LNCAP (cell line): Measurements from ENCODE around the gene PDZD11.

Source experiments
- CTCF ChIP-seq: fragments of 450-650 bp; IDR thresholded peaks from 2 replicates; pipeline ENCODE4 v1.5.1; 2017; ENCODE audit warnings: mild to moderate bottlenecking

PDZD11 gene

GRCh38 chrX:70289793-70290770 lies at the start of gene PDZD11, which contains the start of gene KIF4A:
TSS of gene PDZD11 (minus strand) at chrX:70289927. CDS start at chrX:70289341, 586 bp downstream.
TSS of gene KIF4A (plus strand) at chrX:70290104. CDS start at chrX:70290459, 355 bp downstream.
- TF ChIP-seq CTCF: no peak

- TF ChIP-seq CTCF: no peak
Measured at GRCh38 chrX:70338290-70338689, 48.6 kb upstream of the PDZD11 start.

GRCh38 chrX:70336767-70337166 lies 47.0 kb upstream of the PDZD11 start:
- TF ChIP-seq CTCF: no peak

GRCh38 chrX:70332600-70332999 lies 42.9 kb upstream of the PDZD11 start:
- no peak for TF ChIP-seq CTCF

GRCh38 chrX:70331161-70331560 lies 41.4 kb upstream of the PDZD11 start:
- TF ChIP-seq CTCF: no peak

- no peak for TF ChIP-seq CTCF
Measured at GRCh38 chrX:70324326-70324725, 34.6 kb upstream of the PDZD11 start.

- TF ChIP-seq CTCF: no peak
Measured at GRCh38 chrX:70322784-70323183, 33.1 kb upstream of the PDZD11 start.
